ENCODE measurements around the gene CCL20.

The CCL20 gene

DNA sequence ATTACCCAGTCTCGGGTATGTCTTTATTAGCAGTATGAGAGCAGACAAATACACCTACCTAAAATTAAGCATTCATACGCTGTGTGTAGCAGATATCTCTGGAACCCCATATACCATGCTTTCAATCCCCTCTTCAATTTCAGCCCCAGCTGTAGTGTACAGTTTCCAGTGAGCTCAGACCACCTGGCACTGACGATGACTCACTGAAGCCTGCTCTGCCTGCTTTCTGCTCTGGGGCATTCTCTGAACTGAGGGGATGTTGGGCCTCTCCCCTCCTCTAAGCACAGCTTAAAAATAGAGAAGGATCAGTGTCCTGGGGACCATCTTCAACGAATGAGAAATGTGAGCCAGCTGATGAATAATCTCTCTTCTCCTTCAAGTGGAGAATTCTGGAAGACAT, 8.7 kb upstream of the CCL20 start:
- DNase-seq, result no peak

DNA sequence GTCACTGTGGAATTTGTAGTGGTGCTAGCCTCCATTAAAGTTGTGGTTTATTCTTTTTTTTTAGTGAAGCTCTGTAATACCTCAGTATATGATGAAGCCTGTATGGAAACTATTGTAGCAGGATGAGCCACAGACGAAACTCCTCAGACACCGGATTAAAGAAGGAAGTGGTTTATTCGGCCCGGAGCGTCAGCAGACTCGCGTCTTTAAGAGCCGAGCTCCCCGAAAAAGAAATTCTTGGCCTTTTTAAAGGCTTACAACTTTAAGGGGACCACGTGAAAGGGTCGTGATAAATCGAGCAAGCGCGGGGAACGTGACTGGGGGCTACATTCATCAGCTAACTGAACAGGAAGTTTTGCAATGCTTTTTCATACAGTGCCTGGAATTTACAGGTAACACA, 8.1 kb upstream of the CCL20 start:
- no peak for DNase-seq

DNA sequence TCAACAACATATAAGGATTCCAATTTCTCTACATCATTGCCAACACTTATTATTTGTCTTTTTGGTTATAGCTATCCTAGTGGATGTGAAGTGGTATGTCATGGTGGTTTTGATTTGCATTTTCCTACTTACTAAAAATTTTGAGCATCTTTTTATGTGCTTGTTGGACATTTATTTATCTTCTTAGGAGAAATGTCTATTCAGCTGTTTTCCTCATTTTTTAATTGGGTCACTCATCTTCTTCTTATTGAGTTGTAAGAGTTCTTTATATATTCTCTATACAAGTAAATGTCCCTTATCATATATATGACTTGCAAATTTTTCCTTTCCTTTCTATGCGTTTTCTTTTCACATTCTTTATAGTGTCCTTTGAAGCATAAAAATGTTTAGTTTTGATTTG, 4.7 kb upstream of the CCL20 start:
- DNase-seq, result no peak

DNA sequence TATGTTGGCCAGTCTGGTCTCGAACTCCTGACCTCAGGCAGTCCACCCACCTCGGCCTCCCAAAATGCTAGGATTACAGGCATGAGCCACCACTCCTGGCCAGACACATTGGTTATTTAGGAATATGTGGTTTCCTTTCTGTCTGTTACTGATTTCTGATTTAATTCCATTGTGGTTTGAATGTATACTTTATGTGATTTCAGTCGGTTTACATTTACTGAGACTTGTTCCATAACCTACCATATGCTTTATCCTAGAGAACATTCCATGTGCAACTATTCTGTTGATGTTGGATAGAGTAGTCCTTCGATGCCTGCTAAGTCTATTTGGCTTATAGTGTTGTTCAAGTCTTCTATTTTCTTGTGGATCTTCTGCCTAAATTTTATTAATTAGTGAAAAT, 1.6 kb upstream of the CCL20 start:
- no peak for DNase-seq

DNA sequence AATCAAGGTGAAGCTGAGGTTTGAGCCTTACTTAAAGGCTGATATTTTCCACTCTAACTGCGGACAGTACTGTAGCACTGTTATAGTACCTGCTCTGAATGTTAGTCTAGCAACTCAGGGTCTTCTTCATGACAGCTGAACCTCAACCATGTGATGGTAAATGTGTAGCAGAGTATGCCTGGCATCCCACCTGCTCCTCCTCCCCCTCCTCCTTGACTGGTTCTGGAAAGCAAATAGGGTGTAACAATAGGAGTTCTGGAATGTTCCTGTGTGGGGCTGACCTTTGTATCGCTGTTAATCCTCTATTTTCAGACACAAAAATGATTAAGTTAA, 447 bp upstream of the CCL20 start:
- DNase-seq, result no peak

DNA sequence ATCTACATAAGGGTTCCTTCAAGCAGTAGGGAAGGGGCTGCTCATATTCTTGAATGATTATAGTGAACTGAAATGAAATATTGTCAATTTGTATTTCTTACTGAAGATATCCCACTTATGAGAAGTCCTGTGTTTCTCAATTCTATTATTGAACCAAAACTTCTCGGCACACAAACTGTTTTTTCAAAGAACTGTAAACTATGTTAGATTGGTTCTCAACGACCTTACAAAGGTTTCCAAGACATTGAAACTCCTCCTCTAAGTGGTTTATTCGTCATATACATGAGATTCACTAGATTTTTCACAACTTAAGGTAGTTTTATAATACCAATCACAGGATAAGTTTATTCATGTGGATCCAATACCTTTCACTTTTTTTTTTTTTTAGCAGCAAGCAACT, 1.4 kb downstream of the CCL20 start:
- DNase-seq, result no peak

DNA sequence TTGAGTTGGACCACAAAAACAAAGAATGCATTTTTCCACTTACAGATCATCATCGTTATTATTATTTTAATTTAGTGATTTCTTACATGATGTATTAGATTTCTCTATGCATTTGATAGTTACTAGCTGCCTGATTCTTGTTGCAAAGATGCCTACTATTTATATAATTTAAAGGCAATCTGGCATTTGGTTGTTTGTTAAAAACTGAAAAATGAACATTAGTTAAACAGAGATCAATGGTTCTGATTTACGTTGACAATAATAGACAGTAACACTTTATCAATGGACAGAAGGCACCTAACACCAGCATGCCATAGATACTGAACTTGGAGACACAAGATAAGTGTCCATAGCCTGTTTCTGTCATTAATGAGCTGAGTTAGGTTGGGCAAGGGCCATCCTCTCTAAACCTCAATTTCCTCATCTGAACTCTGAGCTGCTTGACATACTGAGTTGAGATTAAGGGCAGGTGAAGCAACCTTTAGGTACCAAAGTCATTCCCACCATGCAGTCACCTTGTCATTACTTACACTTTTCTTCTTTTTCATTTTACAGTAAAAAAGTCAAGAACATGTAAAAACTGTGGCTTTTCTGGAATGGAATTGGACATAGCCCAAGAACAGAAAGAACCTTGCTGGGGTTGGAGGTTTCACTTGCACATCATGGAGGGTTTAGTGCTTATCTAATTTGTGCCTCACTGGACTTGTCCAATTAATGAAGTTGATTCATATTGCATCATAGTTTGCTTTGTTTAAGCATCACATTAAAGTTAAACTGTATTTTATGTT, 3.1 kb downstream of the CCL20 start:
- DNase-seq, result no peak

DNA sequence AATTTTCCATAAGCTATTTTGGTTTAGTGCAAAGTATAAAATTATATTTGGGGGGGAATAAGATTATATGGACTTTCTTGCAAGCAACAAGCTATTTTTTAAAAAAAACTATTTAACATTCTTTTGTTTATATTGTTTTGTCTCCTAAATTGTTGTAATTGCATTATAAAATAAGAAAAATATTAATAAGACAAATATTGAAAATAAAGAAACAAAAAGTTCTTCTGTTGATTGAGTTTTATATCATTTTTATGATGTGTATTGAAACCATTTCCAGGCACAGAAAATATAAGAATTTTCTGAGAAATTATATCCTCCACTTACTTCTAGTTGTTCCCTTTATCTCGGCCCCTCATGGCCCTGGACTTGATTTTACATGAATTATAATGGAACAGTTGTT, 3.7 kb downstream of the CCL20 start:
- no peak for DNase-seq

DNA sequence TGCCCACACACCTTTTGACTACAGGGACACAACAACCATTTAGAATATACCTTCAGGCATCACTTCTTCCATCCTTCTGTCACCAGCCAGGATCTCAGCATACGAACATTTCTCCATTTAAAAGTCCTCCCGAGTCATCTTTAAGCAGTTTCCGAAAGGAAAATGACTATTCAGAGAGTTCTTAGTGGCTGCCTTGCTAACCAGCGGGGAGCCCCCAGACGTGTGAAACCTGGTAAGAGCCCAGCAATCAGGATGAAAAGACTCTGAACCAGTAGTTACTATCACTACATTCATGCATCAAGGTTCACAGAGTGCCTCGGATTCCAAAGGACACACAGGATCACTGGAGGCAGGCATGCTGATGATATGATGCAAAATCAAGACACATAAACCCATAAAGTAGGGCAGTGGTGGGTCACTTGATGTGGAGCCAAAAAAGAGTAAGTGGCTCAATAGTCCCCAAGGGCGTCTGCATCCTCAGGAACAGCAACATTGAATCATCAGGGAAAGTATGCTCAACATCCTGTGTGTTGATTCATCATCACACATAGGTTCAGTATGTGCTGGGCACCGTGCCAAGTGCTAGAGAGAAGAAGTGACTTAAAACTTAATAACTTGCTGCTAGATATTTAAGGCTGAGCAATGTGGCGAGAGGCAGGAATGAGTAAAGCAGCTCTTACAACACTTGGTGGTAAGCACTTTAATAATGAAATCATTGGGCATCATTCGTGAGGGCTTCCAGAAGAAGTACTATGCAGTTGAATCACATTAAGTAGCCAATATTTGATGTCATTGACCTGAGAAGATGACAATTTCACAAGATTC, 4.4 kb downstream of the CCL20 start:
- DNase-seq, result peak; percentile 20 to 36 (median 24)

DNA sequence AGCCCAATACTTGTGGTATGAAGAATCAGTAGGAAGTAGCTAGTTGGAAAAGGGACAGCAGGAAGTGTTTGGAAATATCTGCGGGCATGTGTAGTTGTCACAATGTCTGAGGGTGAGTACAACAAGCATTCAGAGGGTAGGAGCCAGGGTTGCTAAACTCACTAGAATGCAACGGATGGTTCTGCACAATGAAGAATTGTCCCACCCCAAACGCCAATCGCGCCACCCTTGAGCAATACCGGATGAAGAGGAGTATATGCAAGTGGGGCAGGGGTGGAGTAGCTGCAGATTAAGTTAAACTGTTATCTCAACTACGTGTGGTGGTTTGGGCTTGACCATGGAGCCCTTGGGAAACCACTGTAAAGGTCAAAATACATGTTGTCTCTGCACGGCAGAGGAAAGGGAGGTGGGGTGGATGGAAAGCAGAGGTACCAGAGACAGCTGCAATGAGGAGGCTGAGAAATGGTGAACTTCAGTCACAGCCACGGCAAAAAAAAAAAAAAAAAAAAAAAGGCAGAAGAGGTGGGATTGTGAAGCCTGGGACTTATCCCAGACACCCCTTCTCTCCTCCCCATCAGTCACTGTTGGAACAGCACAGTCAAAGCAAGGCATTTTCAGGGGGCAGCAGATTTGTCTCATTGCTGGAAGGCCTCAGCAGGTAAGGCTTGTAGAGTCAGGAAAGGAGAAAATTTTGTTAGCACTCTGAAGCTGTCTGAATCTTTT, 5.2 kb downstream of the CCL20 start:
- DNase-seq, result no peak

DNA sequence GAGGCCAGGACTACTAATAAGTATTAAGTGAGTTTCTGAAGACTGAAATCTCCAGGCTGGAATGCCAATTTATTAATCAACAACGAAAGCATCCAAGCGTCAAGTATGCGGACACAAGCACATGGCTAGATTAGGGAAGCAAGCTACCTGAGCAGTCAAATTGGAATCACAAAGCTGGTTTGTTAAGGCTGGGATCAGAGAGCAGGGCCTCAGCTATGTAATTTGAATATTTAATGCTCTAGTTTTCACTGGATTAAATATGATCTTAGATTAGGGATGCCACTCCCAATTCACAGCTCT, 5.7 kb downstream of the CCL20 start:
- DNase-seq, result no peak

DNA sequence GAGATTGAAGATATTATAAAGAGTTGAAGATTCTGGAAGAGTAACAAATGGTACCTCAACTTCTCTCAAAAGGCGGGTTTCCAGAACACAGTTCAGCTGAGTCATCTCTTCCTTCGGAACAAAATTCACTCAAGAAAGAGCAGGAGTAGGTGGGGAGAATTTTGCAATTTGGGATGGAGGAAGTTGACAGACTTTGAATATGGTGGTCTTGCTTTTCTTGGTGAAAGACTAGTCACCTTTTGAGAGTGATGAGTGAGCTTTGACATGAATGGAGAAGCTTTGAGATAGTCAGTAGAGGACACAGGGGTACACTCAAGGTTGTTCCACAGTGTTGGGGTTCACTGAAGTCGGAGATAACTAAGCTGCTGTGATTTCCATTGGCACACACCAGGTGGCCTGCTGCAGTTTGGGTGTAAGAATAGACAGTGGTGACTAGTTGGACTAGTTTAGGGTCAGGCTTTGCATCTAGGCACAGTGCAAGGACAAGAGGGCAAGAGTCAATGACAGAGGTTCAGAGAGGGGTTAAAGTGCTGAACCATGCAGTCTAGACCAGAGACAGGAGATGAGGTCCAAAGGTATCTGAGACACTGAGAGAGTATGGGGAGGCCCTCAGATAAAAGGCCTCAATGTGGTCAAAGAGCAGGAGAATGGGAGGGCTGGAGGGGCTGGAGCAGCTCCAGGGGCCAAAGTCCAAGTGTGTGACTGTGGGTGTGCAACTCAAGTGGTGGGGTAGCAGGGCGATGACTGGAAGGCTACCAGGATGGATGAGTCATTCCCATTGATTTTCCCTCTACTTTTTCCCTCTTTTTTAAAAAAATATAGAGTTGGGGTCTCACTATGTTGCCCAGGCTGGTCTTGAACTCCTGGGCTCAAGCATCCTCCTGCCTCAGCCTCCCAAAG, 7.7 kb downstream of the CCL20 start:
- no peak for DNase-seq

DNA sequence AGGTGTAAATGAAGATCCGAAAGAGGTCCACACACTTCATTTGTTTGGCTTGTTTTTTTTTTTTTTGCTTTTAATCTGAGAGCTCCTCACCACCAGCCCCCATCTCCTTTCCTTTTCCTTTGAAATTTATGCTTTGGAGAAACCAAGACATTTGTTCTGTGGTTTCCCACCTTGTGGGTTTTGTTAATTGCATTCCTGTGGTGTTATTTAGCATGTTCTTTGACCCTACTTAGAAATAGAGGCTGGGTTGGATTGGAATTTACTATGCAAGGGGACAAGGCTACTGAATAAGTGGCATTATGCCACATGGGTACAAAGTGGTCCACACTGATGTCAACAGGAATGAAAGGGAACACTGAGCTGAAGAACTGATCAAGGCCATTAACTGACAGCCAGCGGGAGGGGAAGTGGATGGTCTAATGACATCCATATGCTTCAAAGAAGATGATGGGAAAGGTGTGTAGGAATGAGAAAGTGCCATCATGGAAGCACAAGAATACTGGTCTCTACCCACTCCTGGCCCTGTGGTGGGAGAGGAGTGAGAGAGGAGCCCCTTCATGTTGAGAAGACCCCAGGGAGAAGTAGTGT, 8.9 kb downstream of the CCL20 start:
- no peak for DNase-seq

DNA sequence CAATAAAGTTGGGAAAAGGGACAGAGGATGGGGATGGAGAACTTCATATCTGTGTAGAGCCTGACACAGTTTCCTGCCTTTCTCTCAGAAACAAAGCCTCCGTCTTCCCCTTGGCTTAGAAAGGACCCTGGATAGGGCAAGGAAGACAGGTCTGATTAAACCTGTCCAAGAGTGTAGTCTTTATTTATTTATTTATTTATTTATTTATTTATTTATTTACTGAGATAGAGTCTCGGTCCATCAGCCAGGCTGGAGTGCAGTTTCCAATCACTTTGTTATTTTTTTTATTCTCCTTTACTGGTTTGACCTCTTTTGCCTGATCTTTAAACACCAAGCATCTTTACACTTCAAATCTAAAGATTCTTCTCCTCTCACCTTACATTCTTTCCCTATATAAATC, 10.3 kb downstream of the CCL20 start:
- DNase-seq, result no peak

DNA sequence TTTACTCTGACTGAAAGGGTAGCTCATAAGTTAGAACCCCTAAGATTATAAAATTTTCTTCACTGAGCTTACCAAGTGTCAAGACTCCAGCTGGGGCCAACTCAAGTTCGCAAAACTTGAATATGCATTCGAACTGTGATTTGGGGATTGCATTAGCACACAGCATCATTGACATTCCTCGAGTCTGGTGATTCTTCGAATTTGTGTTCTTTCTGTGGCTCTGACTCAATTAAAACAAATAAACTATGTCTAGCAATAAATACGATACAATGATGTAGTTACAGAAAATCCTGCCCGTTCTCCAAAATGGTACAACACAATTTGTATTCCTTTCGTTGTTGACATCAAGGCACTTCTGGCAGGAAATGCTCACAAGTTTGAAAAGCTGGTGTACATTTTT, 11.1 kb downstream of the CCL20 start:
- DNase-seq, result no peak

DNA sequence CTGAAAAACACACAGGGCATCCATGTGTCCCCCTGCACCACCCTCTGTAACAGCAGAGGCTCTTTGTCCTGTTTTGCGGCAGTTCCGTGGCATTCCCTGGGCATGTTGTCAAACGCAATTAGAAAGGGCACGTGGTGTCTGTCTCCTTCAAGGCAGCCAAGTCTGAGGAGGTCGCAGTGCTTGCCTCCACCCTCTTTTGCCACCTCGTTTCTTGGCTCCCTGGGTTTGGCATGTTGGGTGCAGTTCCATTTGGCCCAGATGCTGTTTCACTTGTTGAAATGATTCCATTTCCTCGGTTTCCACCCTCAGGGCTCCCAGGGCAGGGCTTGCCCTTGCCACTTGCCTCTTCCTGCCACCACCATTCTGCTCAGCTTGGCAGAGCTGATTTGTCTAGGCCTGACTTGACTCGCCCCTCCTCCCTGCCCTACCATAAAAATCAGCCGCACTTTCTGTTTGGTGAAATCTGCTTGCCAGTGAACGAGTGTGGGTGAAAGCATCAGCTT, 12.4 kb downstream of the CCL20 start:
- DNase-seq, result no peak

DNA sequence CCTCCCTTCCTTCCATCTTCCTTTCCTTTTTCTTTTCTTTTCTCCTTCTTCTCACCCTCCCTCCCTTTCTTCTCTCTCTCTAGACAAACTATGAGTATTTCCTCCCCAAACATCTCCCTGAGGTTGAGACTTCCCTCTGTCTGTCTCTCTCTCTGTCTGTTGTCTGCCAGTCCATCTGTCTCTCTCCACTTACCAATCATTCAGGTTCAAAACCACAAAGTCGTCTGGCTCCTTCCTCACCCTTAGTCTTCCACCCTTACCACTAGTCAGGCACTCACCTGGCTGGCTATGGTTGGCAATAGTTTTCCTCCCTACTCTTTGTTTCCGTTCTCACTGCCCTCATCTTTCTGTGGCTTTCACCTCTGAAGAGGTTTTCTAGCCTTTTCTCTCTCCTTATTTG, 12.9 kb downstream of the CCL20 start:
- DNase-seq, result no peak

DNA sequence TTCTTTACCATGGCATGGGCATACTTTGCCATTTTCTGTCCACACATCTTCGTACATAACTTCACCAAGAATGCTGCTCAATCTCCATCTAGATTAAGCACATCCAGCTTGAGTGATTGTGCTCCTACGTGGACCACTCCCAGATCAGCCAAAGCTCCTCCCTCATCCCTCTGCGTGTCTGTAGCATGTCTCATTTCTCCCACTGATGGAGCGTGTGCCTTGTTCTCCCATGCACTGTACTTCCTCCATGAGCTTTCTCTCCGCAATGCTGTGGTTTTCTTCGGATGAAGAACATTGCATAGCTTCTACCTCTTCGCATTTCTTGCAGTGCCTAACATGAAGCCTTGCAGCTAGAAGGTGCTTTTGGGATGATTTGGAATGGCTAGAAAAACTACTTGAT, 13.5 kb downstream of the CCL20 start:
- no peak for DNase-seq

DNA sequence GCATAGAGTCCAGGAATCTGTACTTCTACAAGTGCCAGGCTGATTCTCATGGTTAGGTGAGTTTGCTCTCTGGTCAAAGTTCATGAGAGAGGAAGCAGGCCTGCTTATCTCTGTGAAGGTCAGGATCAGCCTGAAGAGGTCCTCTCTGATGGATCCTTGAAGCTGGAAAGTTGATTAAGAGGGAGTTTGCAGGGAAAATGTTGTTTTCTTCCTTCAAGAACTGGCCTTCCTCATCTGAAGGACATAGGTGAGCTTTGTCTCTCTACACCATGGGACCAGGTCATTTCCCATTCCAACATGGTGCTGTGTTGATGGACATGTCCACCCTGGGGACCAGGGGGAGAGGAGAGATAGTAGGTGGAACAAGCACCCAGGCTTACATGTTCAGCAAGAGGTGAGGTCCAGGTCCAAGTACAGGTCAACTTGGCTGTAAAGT, 14.9 kb downstream of the CCL20 start:
- DNase-seq, result no peak

DNA sequence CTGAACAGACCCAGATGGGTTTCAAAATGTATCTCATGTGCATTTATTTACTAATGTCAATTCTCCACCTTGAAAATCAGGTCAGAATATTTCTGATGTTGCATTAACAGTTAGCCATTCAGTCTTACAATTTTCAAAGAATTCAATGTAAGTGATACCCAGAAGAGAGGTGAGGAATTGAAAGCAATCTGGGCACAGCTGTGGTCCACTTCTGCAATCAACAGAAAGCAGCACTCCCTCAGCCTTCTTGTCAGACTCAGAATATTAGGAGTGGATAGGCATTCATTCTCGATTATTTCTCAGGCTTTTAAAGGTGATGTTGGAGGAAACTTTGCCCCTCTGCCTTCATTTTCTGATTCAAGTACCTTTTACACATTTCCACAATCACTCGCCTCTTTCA, 15.7 kb downstream of the CCL20 start:
- no peak for DNase-seq

DNA sequence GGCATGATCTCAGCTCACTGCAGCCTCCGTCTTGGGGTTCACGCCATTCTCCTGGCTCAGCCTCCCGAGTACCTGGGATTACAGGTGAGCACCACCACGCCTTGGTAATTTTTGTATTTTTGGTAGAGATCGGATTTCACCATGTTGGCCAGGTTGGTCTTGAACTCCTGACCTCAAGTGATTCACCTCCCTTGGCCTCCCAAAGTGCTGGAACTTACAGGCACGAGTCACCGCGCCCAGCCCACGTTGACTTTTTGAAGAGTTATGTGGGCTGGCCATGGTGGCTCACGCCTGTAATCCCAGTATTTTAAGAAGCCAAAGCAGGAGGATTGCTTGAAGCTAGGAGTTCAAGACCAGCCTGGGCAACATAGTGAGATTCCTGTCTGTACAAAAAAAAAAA, 20.8 kb downstream of the CCL20 start:
- no peak for DNase-seq

DNA sequence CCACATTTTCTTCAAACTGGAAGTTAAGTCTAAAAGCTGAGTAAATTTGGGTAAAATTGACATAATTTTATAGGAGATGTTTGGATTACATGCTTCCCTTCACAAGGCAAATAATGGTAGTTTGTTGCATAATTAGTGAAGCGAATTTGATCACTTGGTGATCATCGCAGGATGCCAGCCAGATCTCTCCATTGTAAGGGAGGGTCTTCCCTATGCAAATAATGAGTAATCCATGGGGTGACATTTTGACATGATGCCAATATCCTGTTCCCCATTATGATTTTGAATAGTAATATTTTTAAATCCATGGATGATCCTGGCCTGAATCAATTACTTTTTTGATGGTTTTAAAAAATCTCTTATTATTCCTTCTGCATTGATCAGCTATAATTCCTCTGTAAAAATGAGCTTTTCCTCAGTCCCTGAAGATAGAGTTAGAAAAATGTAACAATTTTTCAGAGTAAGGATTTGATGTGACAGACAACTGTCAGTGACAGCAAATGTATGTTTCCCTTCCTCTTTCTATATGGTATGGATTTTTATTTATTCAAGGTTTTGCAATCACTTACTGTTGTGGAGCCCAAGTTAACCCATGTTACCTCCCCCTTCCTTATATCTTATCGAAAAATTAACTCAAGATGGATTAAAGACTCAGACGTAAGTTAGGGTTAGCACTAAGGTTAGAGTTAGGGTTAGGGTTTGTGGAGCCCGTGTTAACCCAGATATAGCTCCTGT, 21.4 kb downstream of the CCL20 start:
- no peak for DNase-seq
